H1 (cell line): Measurements from ENCODE around the gene SPDYE1. TPM values are rescaled to one million over a fixed set of nuclear protein-coding genes. Genes with fewer than 3 reads are reported as not detected.

Experiments
- KDM5A ChIP-seq: fragments of 200-600 bp; IDR thresholded peaks from 2 replicates; pipeline ENCODE4 v1.7.1; 2012; ENCODE audit warnings: mild to moderate bottlenecking, low read length, inconsistent platforms, mixed read lengths
- TEAD4 ChIP-seq: IDR thresholded peaks from 2 replicates; pipeline ENCODE4 v1.6.1; 2012; ENCODE audit warnings: low read depth, low read length, inconsistent platforms, mixed read lengths
- polyA plus RNA-seq, 7 experiments: library from polyadenylated mRNA; depleted of rRNA in 3 of 7; stranded (reverse) in 5 of 7; unstranded in 2 of 7; fragments of >200 nt in 5 of 7; fragments of 200-250 nt in 2 of 7; gene quantifications; 1 replicate in 5 of 7; 2 replicates in 1 of 7; 4 replicates in 1 of 7; pipeline versions ENCODE4 v1.2.1 to v1.2.3, GENCODE V29; 2011 to 2013; ENCODE audit warnings: missing spikeins in 2 of 7, mixed read lengths in 2 of 7
- total RNA-seq: library from RNA; stranded (reverse); fragmentation: NEBNext Ultra II Directional; extraction: Animal tissue kit (Norgen Biotek cat#: 25700); gene quantifications from 2 replicates; pipeline ENCODE4 v1.2.1, GENCODE V29; 2021

SPDYE1 gene
- total and polyA plus RNA-seq, 2 of the 8 experiments (the other 6 are each of a cell fraction or from before 2014, with no cell fraction given): not detected

GRCh38 chr7:44050121-44050914 lies 52.6 kb downstream of the SPDYE1 start (continued):
- TF ChIP-seq TEAD4 (no peak), KDM5A (no peak)
- TF ChIP-seq, all 59 proteins: peak for 0
